PC-9 (cell line): ENCODE measurements around the gene GPR75. TPM values are rescaled to one million over a fixed set of nuclear protein-coding genes. Genes with fewer than 3 reads are reported as not detected.
A peak's percentile ranks its signal among the peaks of the same experiment; 100 is the strongest.
"Not testable (repeated sequence)": the region's sequence is repeated elsewhere in the genome, so short reads cannot be mapped to it uniquely, and the experiment has no call there.

Experiments used
- BruUV-seq: library from RNA; stranded (reverse); fragments of 400-500 nt; replicated peaks from 2 replicates; lab custom pipeline; 2021; lab: Mats Ljungman, UMichigan
- CTCF ChIA-PET: fragments of 300-600 bp; sonication (Branson Sonifier 250); formaldehyde crosslinking; loops from one replicate; lab custom pipeline; 2022; ENCODE audit warnings: antibody characterized with exemption; lab: Charles Lee
- POLR2A ChIA-PET: fragments of 300-600 bp; sonication (Branson Sonifier 250); formaldehyde crosslinking; loops from one replicate; lab custom pipeline; 2022; ENCODE audit warnings: antibody characterized with exemption; ENCODE audit not compliant: unreplicated experiment; lab: Charles Lee
- DNase-seq, 2 experiments: peaks; one replicate each; pipeline versions ENCODE4 v3.0.0 to v3.0.0-alpha.2; 2015 to 2022; ENCODE audit warnings: mixed read lengths in 1 of 2
- H2AFZ ChIP-seq: fragments of 200-600 bp; sonication (generic); 2 replicates; pipeline ENCODE4 v1.8.1; 2017; ENCODE audit warnings: antibody characterized with exemption
- H3F3A ChIP-seq: fragments of 200-600 bp; sonication (generic); 2 replicates; pipeline ENCODE4 v1.8.1; 2017; ENCODE audit warnings: antibody characterized with exemption, mild to moderate bottlenecking, low read depth; ENCODE audit not compliant: insufficient read depth
- H3K27ac ChIP-seq: fragments of 200-600 bp; sonication (generic); 2 replicates; pipeline ENCODE4 v1.6.1; 2016; ENCODE audit warnings: mixed run types
- H3K27me3 ChIP-seq: fragments of 200-600 bp; sonication (generic); 2 replicates; pipeline ENCODE4 v1.6.1; 2016; ENCODE audit warnings: low read depth, mixed run types; ENCODE audit not compliant: insufficient read depth
- H3K36me3 ChIP-seq: fragments of 200-600 bp; sonication (generic); 2 replicates; pipeline ENCODE4 v1.6.1; 2016; ENCODE audit warnings: low read depth, mixed run types
- H3K4me1 ChIP-seq: fragments of 200-600 bp; sonication (generic); replicated peaks from 2 replicates; pipeline ENCODE4 v1.6.1; 2016; ENCODE audit warnings: mixed run types; ENCODE audit not compliant: insufficient read depth
- H3K4me2 ChIP-seq: fragments of 200-600 bp; sonication (generic); 2 replicates; pipeline ENCODE4 v1.6.1; 2017; ENCODE audit warnings: mixed run types
- H3K4me3 ChIP-seq: fragments of 200-600 bp; sonication (generic); 2 replicates; pipeline ENCODE4 v1.6.1; 2016; ENCODE audit warnings: mixed run types
- H3K79me2 ChIP-seq: fragments of 200-600 bp; sonication (generic); 2 replicates; pipeline ENCODE4 v1.6.1; 2017; ENCODE audit warnings: low read depth, mixed run types
- H3K9me2 ChIP-seq: fragments of 200-600 bp; sonication (generic); 2 replicates; pipeline ENCODE4 v1.8.1; 2017; ENCODE audit warnings: mild to moderate bottlenecking; ENCODE audit not compliant: insufficient read depth
- H3K9me3 ChIP-seq: fragments of 200-600 bp; sonication (generic); 2 replicates; pipeline ENCODE4 v1.8.1; 2016; ENCODE audit warnings: low read depth; ENCODE audit not compliant: insufficient read depth
- H4K20me1 ChIP-seq: fragments of 200-600 bp; sonication (generic); 2 replicates; pipeline ENCODE4 v1.8.1; 2017; ENCODE audit not compliant: insufficient read depth
- EZH2 ChIP-seq: fragments of 200-600 bp; sonication (generic); IDR thresholded peaks from 2 replicates; pipeline ENCODE4 v1.8.0; 2017; ENCODE audit warnings: antibody characterized with exemption, low read depth
- intact Hi-C: fragments of 100-400 bp; cut with micrococcal nuclease; formaldehyde crosslinking; loops from one replicate; pipeline ENCODE4 v1.10.0; 2022; ENCODE audit not compliant: unreplicated experiment
- total RNA-seq: library from RNA; stranded (reverse); gene quantifications from 2 replicates; pipeline ENCODE4 v1.2.3, GENCODE V29; 2021
- TF ChIP-seq, protein P1 (sequence below): fragments of 200-600 bp; sonication (generic); conservative IDR thresholded peaks from 2 replicates; pipeline ENCODE4 v1.6.1; 2017; ENCODE audit warnings: mixed run types, antibody characterized with exemption, mild to moderate bottlenecking, moderate library complexity

The GPR75 gene
- total RNA-seq, 1 experiment from 2014 or later = 3.7 TPM

DNA sequence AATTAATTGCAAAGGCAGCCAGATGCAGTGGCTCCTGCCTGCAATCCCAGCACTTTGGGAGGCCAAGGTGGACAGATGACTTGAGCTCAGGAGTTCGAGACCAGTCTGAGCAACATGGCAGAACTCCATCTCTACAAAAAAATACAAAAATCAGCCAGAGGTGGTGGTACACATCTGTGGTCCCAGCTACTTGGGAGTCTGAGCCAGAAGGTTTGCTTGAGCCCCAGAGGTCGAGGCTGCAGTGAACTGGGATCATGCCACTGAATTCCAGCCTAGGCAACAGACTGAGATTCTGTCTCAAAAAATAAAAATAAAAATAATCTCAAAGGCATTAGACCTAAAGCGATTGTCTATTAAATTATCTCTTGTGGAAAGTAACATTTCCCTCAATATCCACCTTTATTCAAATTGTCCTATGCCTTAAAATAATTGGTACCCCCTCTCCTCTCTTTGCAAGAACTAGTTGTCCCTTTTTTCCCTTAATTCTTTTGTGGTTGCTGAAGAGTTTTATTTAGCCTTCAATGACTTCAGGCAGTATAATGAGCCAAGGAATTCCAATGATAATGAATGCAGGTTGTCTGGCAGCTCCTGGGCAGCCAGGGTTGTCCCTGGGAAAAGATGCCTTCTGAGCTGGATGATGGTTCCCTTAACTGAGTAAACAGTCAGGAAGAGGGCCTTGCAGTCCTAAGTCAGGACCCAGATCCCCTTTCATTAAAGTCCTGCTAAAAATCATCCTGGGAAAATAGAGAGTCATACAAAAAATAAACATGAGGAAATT is 32.2 kb downstream of the GPR75 start:
- Histone ChIP-seq H3K27me3 (no peaks in the 10 kb centered on the region), H2AFZ (no peak overlapping the region), H3K9me2 (no peaks in the 10 kb centered on the region), H3F3A (peaks cover 4% of the 10 kb centered on the region; the same call in 1 of the 2 replicates), H3K4me1 (no peaks in the 10 kb centered on the region), H3K4me2 (no peak overlapping the region), H3K9me3 (no peaks in the 10 kb centered on the region), H3K79me2 (no peaks in the 10 kb centered on the region), H3K27ac (no peak overlapping the region), H3K36me3 (no peaks in the 10 kb centered on the region), H4K20me1 (no peaks in the 10 kb centered on the region; the same call in 1 of the 2 replicates), H3K4me3 (no peak overlapping the region)
- DNase-seq = no peak
- intact Hi-C loops = no loop called here
- POLR2A ChIA-PET = no interaction called here
- TF ChIP-seq EZH2 = no peak
- TF ChIP-seq, protein P1, sequence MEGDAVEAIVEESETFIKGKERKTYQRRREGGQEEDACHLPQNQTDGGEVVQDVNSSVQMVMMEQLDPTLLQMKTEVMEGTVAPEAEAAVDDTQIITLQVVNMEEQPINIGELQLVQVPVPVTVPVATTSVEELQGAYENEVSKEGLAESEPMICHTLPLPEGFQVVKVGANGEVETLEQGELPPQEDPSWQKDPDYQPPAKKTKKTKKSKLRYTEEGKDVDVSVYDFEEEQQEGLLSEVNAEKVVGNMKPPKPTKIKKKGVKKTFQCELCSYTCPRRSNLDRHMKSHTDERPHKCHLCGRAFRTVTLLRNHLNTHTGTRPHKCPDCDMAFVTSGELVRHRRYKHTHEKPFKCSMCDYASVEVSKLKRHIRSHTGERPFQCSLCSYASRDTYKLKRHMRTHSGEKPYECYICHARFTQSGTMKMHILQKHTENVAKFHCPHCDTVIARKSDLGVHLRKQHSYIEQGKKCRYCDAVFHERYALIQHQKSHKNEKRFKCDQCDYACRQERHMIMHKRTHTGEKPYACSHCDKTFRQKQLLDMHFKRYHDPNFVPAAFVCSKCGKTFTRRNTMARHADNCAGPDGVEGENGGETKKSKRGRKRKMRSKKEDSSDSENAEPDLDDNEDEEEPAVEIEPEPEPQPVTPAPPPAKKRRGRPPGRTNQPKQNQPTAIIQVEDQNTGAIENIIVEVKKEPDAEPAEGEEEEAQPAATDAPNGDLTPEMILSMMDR = no peak
- CTCF ChIA-PET = no interaction called here
- no TSS peak for BruUV-seq

DNA sequence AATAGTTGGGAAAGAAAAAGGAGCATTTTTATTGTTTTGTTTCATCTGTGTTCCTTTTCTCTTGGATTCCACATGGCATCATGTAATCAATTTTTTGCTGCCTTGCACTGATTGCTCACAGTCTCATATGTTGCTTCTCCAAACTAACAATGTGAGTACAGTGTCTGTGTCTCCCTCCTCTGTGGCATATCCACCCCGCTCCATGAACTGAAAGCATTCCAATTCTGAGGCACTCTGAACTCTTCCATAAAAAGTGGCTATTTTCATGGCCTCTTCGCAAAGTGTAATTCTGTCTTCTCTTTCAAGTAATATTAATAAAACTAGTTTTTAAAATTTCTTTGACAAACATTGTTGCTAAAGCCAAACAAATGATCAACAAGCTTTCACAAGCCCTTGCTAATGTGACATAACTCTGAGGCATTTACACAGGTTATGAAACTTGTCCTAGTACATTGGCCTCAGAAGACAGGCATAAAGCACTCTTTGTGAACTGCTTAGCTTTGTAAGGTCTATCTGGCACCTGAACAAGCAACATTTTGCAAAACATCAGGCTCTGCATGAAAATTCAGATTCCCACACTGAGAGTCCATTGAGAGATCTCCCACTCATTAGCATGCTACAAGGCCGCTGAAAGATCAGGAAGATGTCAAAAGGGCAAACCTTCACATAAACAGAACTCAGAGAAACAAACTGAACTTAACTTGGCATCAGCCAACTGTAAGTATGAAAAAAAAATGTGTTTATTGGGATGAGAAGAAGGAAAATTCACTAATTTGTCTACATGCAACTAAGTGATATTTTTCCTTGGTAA is 33.0 kb downstream of the GPR75 start:
- Histone ChIP-seq H3F3A (peaks cover 4% of the 10 kb centered on the region; the same call in 1 of the 2 replicates), H3K79me2 (no peaks in the 10 kb centered on the region), H4K20me1 (no peaks in the 10 kb centered on the region; the same call in 1 of the 2 replicates), H3K4me3 (no peak overlapping the region), H3K27me3 (no peaks in the 10 kb centered on the region), H2AFZ (no peak overlapping the region), H3K4me2 (no peak overlapping the region), H3K9me3 (no peaks in the 10 kb centered on the region), H3K9me2 (no peaks in the 10 kb centered on the region), H3K36me3 (no peaks in the 10 kb centered on the region), H3K4me1 (no peaks in the 10 kb centered on the region), H3K27ac (no peak overlapping the region)
- intact Hi-C loops = no loop called here
- ChIA-PET CTCF (no interaction called here), POLR2A (no interaction called here)
- no TSS peak for BruUV-seq
- DNase-seq = peak in 1 of 2 experiments; percentile 39
- TF ChIP-seq EZH2 = no peak
- TF ChIP-seq, protein P1 = no peak

DNA sequence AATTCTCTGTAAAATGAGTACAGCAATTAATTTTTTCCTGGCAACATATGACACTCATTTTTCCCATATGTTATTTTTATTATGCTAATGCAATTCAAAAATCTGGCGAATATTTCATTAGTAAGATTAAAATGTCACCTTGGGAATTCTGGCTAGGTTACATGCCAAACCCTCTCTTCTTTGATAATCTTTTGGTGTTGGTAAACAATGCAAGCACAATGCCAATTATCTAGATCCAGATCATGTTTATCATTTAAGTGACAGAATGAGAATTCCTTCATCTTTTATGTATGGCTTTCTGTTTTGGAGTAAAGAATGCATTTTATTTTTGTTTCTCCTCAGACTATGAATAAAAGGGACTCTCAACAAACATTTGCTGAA is 33.7 kb downstream of the GPR75 start:
- ChIA-PET CTCF (no interaction called here), POLR2A (no interaction called here)
- Histone ChIP-seq H3K4me3 (no peak overlapping the region), H3K79me2 (no peaks in the 10 kb centered on the region), H3K4me2 (no peak overlapping the region), H3K9me3 (no peaks in the 10 kb centered on the region), H3K9me2 (no peaks in the 10 kb centered on the region), H4K20me1 (no peaks in the 10 kb centered on the region; the same call in 1 of the 2 replicates), H2AFZ (no peak overlapping the region), H3K27me3 (no peaks in the 10 kb centered on the region), H3K4me1 (no peaks in the 10 kb centered on the region), H3K27ac (no peak overlapping the region), H3F3A (peaks cover 5% of the 10 kb centered on the region; the same call in 1 of the 2 replicates), H3K36me3 (no peaks in the 10 kb centered on the region)
- BruUV-seq = no TSS peak
- intact Hi-C loops = no loop called here
- no peak for TF ChIP-seq EZH2
- TF ChIP-seq, protein P1 = no peak
- no peak for DNase-seq

DNA sequence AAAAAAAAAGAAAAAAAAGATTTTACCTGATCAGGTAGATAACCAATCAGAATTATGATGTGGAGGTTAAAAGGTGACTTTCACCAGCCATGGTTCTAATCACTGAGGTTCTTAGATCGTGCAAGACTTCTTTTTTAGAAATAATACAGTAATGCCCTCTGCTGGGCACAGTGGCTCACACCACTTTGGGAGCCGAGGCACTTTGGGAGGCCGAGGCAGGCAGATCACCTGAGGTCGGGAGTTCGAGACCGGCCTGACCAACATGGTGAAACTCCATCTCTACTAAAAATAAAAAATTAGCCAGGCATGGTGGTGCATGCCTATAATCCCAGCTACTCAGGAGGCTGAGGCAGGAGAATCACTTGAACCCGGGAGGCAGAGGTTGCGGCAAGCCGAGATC is 36.1 kb downstream of the GPR75 start:
- DNase-seq, BruUV-seq, H3K9me2 ChIP-seq, H3K27me3 ChIP-seq, H4K20me1 ChIP-seq, CTCF ChIA-PET, H3K4me2 ChIP-seq, H3K4me3 ChIP-seq, H3K9me3 ChIP-seq, intact Hi-C loops, H3K36me3 ChIP-seq, H2AFZ ChIP-seq, POLR2A ChIA-PET, H3K4me1 ChIP-seq, H3K27ac ChIP-seq, H3K79me2 ChIP-seq: not testable (repeated sequence)
- H3F3A ChIP-seq = peaks cover 14% of the 10 kb centered on the region; the same call in 1 of the 2 replicates
